SK-N-SH (cell line): Measurements from ENCODE around the gene APPL2. TPM values are rescaled to one million over a fixed set of nuclear protein-coding genes. Genes with fewer than 3 reads are reported as not detected.

Experiments used
- CTCF ChIA-PET: fragments of 300-600, 350-600 bp; formaldehyde crosslinking; extraction: SDS; loops from one replicate; lab custom pipeline; 2021; lab: Yijun Ruan, JAX
- POLR2A ChIA-PET: fragments of 350-600 bp; sonication (Branson Sonifier 250); formaldehyde crosslinking; extraction: SDS; loops from one replicate; lab custom pipeline; 2020; ENCODE audit warnings: antibody characterized with exemption, inconsistent platforms; lab: Yijun Ruan, JAX
- DNase-seq: peaks from one replicate; pipeline ENCODE4 v3.0.0; 2012
- H2AFZ ChIP-seq: fragments of 200-600 bp; sonication (generic); 2 replicates; pipeline ENCODE4 v1.8.1; 2016; ENCODE audit warnings: antibody characterized with exemption, mild to moderate bottlenecking, low read depth
- H3F3A ChIP-seq: fragments of 200-600 bp; sonication (generic); replicated peaks from 2 replicates; pipeline ENCODE3; 2016; ENCODE audit warnings: antibody characterized with exemption, mild to moderate bottlenecking; ENCODE audit not compliant: insufficient read depth
- H3K27ac ChIP-seq, 2 experiments: fragments of 200-500 bp in 1 of 2; fragments of 200-600 bp in 1 of 2; sonication (Bioruptor generic) in 1 of 2; sonication (generic), shearing (Covaris generic) in 1 of 2; 2 replicates each; pipeline versions ENCODE4 v1.5.1 to v1.6.1; 2014 to 2016; ENCODE audit warnings: low read depth in 2 of 2, inconsistent platforms in 1 of 2, low read length in 1 of 2, mild to moderate bottlenecking in 1 of 2, mixed read lengths in 1 of 2
- H3K27me3 ChIP-seq: fragments of 200-600 bp; sonication (generic), shearing (Covaris generic); 2 replicates; pipeline ENCODE4 v1.6.1; 2016; ENCODE audit warnings: mixed run types; ENCODE audit not compliant: insufficient read depth
- H3K36me3 ChIP-seq, 2 experiments: fragments of 200-500 bp in 1 of 2; fragments of 200-600 bp in 1 of 2; sonication (Bioruptor generic) in 1 of 2; sonication (generic) in 1 of 2; replicated peaks in 1 of 2; 2 replicates each; pipeline versions ENCODE3 to v1.5.1; 2014 to 2016; ENCODE audit warnings: low read length in 1 of 2, mild to moderate bottlenecking in 1 of 2; ENCODE audit not compliant: insufficient read depth in 2 of 2, control insufficient read depth in 1 of 2
- H3K4me1 ChIP-seq, 2 experiments: fragments of 200-500 bp in 1 of 2; fragments of 200-600 bp in 1 of 2; sonication (Bioruptor generic) in 1 of 2; sonication (generic), shearing (Covaris generic) in 1 of 2; 2 replicates each; pipeline versions ENCODE4 v1.5.1 to v1.6.1; 2014 to 2016; ENCODE audit warnings: low read depth in 1 of 2, low read length in 1 of 2, mixed run types in 1 of 2; ENCODE audit not compliant: insufficient read depth in 2 of 2, control insufficient read depth in 1 of 2
- H3K4me2 ChIP-seq: fragments of 200-600 bp; sonication (generic), shearing (Covaris generic); 2 replicates; pipeline ENCODE4 v1.6.1; 2017; ENCODE audit warnings: mixed run types
- H3K4me3 ChIP-seq, 2 experiments: fragments of 200-500 bp in 1 of 2; fragments of 200-600 bp in 1 of 2; sonication (Bioruptor generic) in 1 of 2; sonication (generic), shearing (Covaris generic) in 1 of 2; 2 replicates each; pipeline versions ENCODE4 v1.5.1 to v1.8.1; 2014 to 2016; ENCODE audit warnings: low read depth in 2 of 2, inconsistent platforms in 1 of 2, low read length in 1 of 2, mild to moderate bottlenecking in 1 of 2, mixed read lengths in 1 of 2, moderate library complexity in 1 of 2
- H3K79me2 ChIP-seq: fragments of 200-600 bp; sonication (generic); 2 replicates; pipeline ENCODE4 v1.8.1; 2017; ENCODE audit warnings: mild to moderate bottlenecking; ENCODE audit not compliant: insufficient read depth
- H3K9ac ChIP-seq: fragments of 200-600 bp; sonication (generic); 2 replicates; pipeline ENCODE4 v1.6.1; 2017; ENCODE audit warnings: mixed run types
- H3K9me2 ChIP-seq: fragments of 200-600 bp; sonication (generic); 2 replicates; pipeline ENCODE4 v1.6.1; 2017; ENCODE audit warnings: mixed run types
- H3K9me3 ChIP-seq: fragments of 200-600 bp; sonication (generic); 2 replicates; pipeline ENCODE4 v1.6.1; 2017; ENCODE audit warnings: mixed run types, mild to moderate bottlenecking, moderate library complexity
- H4K20me1 ChIP-seq: fragments of 200-600 bp; sonication (generic); 2 replicates; pipeline ENCODE4 v1.6.1; 2017; ENCODE audit warnings: mild to moderate bottlenecking, mixed run types; ENCODE audit not compliant: insufficient read depth
- CTCF ChIP-seq: fragments of 200-600 bp; sonication (generic); IDR thresholded peaks from 2 replicates; pipeline ENCODE4 v1.6.1; 2017; ENCODE audit warnings: antibody characterized with exemption, mild to moderate bottlenecking, moderate library complexity
- FOSL2 ChIP-seq: IDR thresholded peaks from 2 replicates; pipeline ENCODE4 v1.4.0; 2012; ENCODE audit warnings: low read depth, mild to moderate bottlenecking, moderate library complexity, borderline replicate concordance
- JUND ChIP-seq: IDR thresholded peaks from 2 replicates; pipeline ENCODE4 v1.4.0; 2012
- MAX ChIP-seq: IDR thresholded peaks from 2 replicates; pipeline ENCODE4 v1.4.0; 2012; ENCODE audit warnings: low read depth
- MEF2A ChIP-seq: IDR thresholded peaks from 2 replicates; pipeline ENCODE4 v1.4.0; 2012; ENCODE audit warnings: low read depth, borderline replicate concordance
- MXI1 ChIP-seq: IDR thresholded peaks from 2 replicates; pipeline ENCODE4 v1.6.1; 2012; ENCODE audit warnings: mild to moderate bottlenecking, low read depth, low read length, improper control_type of control experiment
- NFIC ChIP-seq: IDR thresholded peaks from 2 replicates; pipeline ENCODE4 v1.4.0; 2012; ENCODE audit warnings: borderline replicate concordance
- NRF1 ChIP-seq: IDR thresholded peaks from 2 replicates; pipeline ENCODE4 v1.6.1; 2012; ENCODE audit warnings: low read depth, mild to moderate bottlenecking, low read length
- TAF1 ChIP-seq: IDR thresholded peaks from 2 replicates; pipeline ENCODE4 v1.6.1; 2012; ENCODE audit warnings: low read depth, mild to moderate bottlenecking, low read length, moderate library complexity, borderline replicate concordance
- TEAD4 ChIP-seq: IDR thresholded peaks from 2 replicates; pipeline ENCODE4 v1.4.0; 2012; ENCODE audit warnings: mild to moderate bottlenecking, borderline replicate concordance; ENCODE audit not compliant: insufficient read depth
- WGBS: methylation state at CpG from one replicate; pipeline ENCODE4 v1.1.6; 2017; ENCODE audit warnings: low lambda C conversion rate; 5-methylcytosine and 5-hydroxymethylcytosine counted together
- polyA plus RNA-seq, 3 experiments: library from polyadenylated mRNA; depleted of rRNA; stranded (reverse); fragments of >200 nt; gene quantifications; 2 replicates each; pipeline ENCODE4 v1.2.3, GENCODE V29; 2012
- TF ChIP-seq, protein P1 (sequence below): IDR thresholded peaks from 2 replicates; pipeline ENCODE4 v1.6.1; 2012; ENCODE audit warnings: mild to moderate bottlenecking, low read depth, low read length, moderate library complexity
- TF ChIP-seq, protein P2 (sequence below): fragments of 150-350 bp; IDR thresholded peaks from 2 replicates; pipeline ENCODE4 v1.6.1; 2016; ENCODE audit warnings: mild to moderate bottlenecking, low read depth, low read length
- TF ChIP-seq, protein P3 (sequence below): IDR thresholded peaks from 2 replicates; pipeline ENCODE4 v1.4.0; 2012; ENCODE audit warnings: low read depth, borderline replicate concordance

APPL2 gene
- polyA plus RNA-seq, 1 of the 3 experiments (the other 2 are of a cell fraction): 59.2 TPM

- peaks cover 40% of the 10 kb centered on the region for H3F3A ChIP-seq
- TF ChIP-seq TAF1: no peak
- TF ChIP-seq, protein P1, sequence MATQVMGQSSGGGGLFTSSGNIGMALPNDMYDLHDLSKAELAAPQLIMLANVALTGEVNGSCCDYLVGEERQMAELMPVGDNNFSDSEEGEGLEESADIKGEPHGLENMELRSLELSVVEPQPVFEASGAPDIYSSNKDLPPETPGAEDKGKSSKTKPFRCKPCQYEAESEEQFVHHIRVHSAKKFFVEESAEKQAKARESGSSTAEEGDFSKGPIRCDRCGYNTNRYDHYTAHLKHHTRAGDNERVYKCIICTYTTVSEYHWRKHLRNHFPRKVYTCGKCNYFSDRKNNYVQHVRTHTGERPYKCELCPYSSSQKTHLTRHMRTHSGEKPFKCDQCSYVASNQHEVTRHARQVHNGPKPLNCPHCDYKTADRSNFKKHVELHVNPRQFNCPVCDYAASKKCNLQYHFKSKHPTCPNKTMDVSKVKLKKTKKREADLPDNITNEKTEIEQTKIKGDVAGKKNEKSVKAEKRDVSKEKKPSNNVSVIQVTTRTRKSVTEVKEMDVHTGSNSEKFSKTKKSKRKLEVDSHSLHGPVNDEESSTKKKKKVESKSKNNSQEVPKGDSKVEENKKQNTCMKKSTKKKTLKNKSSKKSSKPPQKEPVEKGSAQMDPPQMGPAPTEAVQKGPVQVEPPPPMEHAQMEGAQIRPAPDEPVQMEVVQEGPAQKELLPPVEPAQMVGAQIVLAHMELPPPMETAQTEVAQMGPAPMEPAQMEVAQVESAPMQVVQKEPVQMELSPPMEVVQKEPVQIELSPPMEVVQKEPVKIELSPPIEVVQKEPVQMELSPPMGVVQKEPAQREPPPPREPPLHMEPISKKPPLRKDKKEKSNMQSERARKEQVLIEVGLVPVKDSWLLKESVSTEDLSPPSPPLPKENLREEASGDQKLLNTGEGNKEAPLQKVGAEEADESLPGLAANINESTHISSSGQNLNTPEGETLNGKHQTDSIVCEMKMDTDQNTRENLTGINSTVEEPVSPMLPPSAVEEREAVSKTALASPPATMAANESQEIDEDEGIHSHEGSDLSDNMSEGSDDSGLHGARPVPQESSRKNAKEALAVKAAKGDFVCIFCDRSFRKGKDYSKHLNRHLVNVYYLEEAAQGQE: peak; percentile 85; the same call in 1 of the 2 replicates
- peaks cover 81 to 91% of the 10 kb centered on the region in 2 experiments for H3K36me3 ChIP-seq
Observed at GRCh38 chr12:105205322-105206048, 30.5 kb downstream of the APPL2 start.

GRCh38 chr12:105204916-105205315 lies 31.1 kb downstream of the APPL2 start:
- no peaks in the 10 kb centered on the region for H3K27me3 ChIP-seq
- POLR2A ChIA-PET: interaction anchor here (1.0 to 1.1 kb wide), 2 partner anchors 16 to 31 kb away, joined by 3 read pairs; partner anchors contain the start of gene APPL2
- peaks cover 82 to 93% of the 10 kb centered on the region in 2 experiments for H3K36me3 ChIP-seq
- H3K9me2 ChIP-seq: no peaks in the 10 kb centered on the region
- H3K9ac ChIP-seq: peak overlapping the region; percentile 52
- H3K9me3 ChIP-seq: no peaks in the 10 kb centered on the region
- 58% methylated on average over 6 of the region's 6 CpGs for WGBS
- H3K79me2 ChIP-seq: peaks cover 54% of the 10 kb centered on the region
- 0 out of 2 replicates have a peak overlapping the region, but pooled peaks have one; percentile 13 for H3K4me2 ChIP-seq
- no peak overlapping the region for H3K4me3 ChIP-seq
- DNase-seq: no peak
- H3F3A ChIP-seq: peaks cover 38% of the 10 kb centered on the region
- H4K20me1 ChIP-seq: no peaks in the 10 kb centered on the region
- CTCF ChIA-PET: interaction anchor here (1.9 kb wide), 1 partner anchor 14 kb away, joined by 6 read pairs; no protein-coding TSS in a partner anchor
- no peak overlapping the region for H2AFZ ChIP-seq
- peaks cover 2 to 13% of the 10 kb centered on the region in 2 experiments; a peak in 3 of 4 replicates for H3K4me1 ChIP-seq
- peak overlapping the region in 1 of 2 experiments; percentile 87; a peak in 2 of 4 replicates for H3K27ac ChIP-seq
- TF ChIP-seq MEF2A: no peak
- TF ChIP-seq JUND: 0 out of 2 replicates have a peak, but pooled peaks have one; percentile 37
- TF ChIP-seq TEAD4: no peak
- no peak for TF ChIP-seq CTCF
- no peak for TF ChIP-seq MXI1
- TF ChIP-seq, protein P2, sequence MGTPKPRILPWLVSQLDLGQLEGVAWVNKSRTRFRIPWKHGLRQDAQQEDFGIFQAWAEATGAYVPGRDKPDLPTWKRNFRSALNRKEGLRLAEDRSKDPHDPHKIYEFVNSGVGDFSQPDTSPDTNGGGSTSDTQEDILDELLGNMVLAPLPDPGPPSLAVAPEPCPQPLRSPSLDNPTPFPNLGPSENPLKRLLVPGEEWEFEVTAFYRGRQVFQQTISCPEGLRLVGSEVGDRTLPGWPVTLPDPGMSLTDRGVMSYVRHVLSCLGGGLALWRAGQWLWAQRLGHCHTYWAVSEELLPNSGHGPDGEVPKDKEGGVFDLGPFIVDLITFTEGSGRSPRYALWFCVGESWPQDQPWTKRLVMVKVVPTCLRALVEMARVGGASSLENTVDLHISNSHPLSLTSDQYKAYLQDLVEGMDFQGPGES: no peak
- 0 out of 2 replicates have a peak, but pooled peaks have one; percentile 6 for TF ChIP-seq NFIC
- no peak for TF ChIP-seq NRF1
- TF ChIP-seq FOSL2: peak; percentile 34; the same call in 1 of the 2 replicates
- peak; percentile 55 for TF ChIP-seq MAX
- TF ChIP-seq, protein P3, sequence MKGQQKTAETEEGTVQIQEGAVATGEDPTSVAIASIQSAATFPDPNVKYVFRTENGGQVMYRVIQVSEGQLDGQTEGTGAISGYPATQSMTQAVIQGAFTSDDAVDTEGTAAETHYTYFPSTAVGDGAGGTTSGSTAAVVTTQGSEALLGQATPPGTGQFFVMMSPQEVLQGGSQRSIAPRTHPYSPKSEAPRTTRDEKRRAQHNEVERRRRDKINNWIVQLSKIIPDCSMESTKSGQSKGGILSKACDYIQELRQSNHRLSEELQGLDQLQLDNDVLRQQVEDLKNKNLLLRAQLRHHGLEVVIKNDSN: no peak

More at GRCh38 chr12:105205322-105206048, 30.5 kb downstream of the APPL2 start:
- peak overlapping the region; percentile 48; the same call in 1 of the 2 replicates for H3K9ac ChIP-seq
- H3K4me2 ChIP-seq: 0 out of 2 replicates have a peak overlapping the region, but pooled peaks have one; percentile 13
- WGBS: 89% methylated on average over 9 of the region's 10 CpGs
- peak overlapping the region in 1 of 2 experiments; percentile 87; a peak in 2 of 4 replicates for H3K27ac ChIP-seq
- H3K27me3 ChIP-seq: no peaks in the 10 kb centered on the region
- H2AFZ ChIP-seq: no peak overlapping the region
- no peaks in the 10 kb centered on the region for H4K20me1 ChIP-seq
- H3K4me3 ChIP-seq: no peak overlapping the region
- H3K9me2 ChIP-seq: no peaks in the 10 kb centered on the region
- H3K79me2 ChIP-seq: peaks cover 59% of the 10 kb centered on the region
- POLR2A ChIA-PET: interaction anchor here (1.0 to 1.1 kb wide), 2 partner anchors 15 to 30 kb away, joined by 3 read pairs; partner anchors contain the start of gene APPL2
- no peak for DNase-seq
- CTCF ChIA-PET: interaction anchor here (1.9 kb wide), 1 partner anchor 13 kb away, joined by 6 read pairs; no protein-coding TSS in a partner anchor
- peaks cover 2 to 13% of the 10 kb centered on the region in 2 experiments; a peak in 3 of 4 replicates for H3K4me1 ChIP-seq
- H3K9me3 ChIP-seq: no peaks in the 10 kb centered on the region
